ENCODE data around the gene BIRC6. TPM values are rescaled to one million over a fixed set of nuclear protein-coding genes. Genes with fewer than 3 reads are reported as not detected.

BIRC6 gene
- polyA plus RNA-seq, 2 donors, result 10.8 to 16.2 TPM

- Histone ChIP-seq H3K27ac (ENCODE audit: low read depth in 2 of 2, low read length in 1 of 2) (no peak overlapping the region), H3K36me3 (ENCODE audit: control insufficient read depth in 2 of 2, insufficient read depth in 2 of 2, low read length in 1 of 2) (peaks cover 0 to 5% of the 10 kb centered on the region in 2 donors), H3K27me3 (ENCODE audit: control insufficient read depth in 1 of 2, insufficient read depth in 2 of 2, low read length in 2 of 2) (no peaks in the 10 kb centered on the region), H3K4me1 (ENCODE audit: control insufficient read depth in 2 of 2, insufficient read depth in 2 of 2, low read length in 1 of 2) (no peaks in the 10 kb centered on the region), H3K4me3 (ENCODE audit: low read depth in 1 of 2, low read length in 2 of 2) (no peak overlapping the region), H3K9me3 (ENCODE audit: control insufficient read depth in 2 of 2, insufficient read depth in 1 of 2, low read depth in 1 of 2, low read length in 1 of 2) (no peaks in the 10 kb centered on the region)
These were observed 45.3 kb downstream of the BIRC6 start for GRCh38 chr2:32402091-32402490.

GRCh38 chr2:32403782-32404181, 47.0 kb downstream of the BIRC6 start:
- Histone ChIP-seq H3K9me3 (ENCODE audit: control insufficient read depth in 2 of 2, insufficient read depth in 1 of 2, low read depth in 1 of 2, low read length in 1 of 2) (no peaks in the 10 kb centered on the region), H3K4me1 (ENCODE audit: control insufficient read depth in 2 of 2, insufficient read depth in 2 of 2, low read length in 1 of 2) (no peaks in the 10 kb centered on the region), H3K36me3 (ENCODE audit: control insufficient read depth in 2 of 2, insufficient read depth in 2 of 2, low read length in 1 of 2) (peaks cover 0 to 2% of the 10 kb centered on the region in 2 donors), H3K27me3 (ENCODE audit: control insufficient read depth in 1 of 2, insufficient read depth in 2 of 2, low read length in 2 of 2) (no peaks in the 10 kb centered on the region), H3K4me3 (ENCODE audit: low read depth in 1 of 2, low read length in 2 of 2) (no peak overlapping the region), H3K27ac (ENCODE audit: low read depth in 2 of 2, low read length in 1 of 2) (no peak overlapping the region)
- 91% methylated on average over 5 of the region's 5 CpGs for WGBS, 2 donors

GRCh38 chr2:32404691-32405090, 47.9 kb downstream of the BIRC6 start:
- 95 to 97% methylated on average over 3 of the region's 3 CpGs for WGBS, 2 donors
- Histone ChIP-seq H3K27ac (ENCODE audit: low read depth in 2 of 2, low read length in 1 of 2) (no peak overlapping the region), H3K4me1 (ENCODE audit: control insufficient read depth in 2 of 2, insufficient read depth in 2 of 2, low read length in 1 of 2) (no peaks in the 10 kb centered on the region), H3K27me3 (ENCODE audit: control insufficient read depth in 1 of 2, insufficient read depth in 2 of 2, low read length in 2 of 2) (no peaks in the 10 kb centered on the region), H3K4me3 (ENCODE audit: low read depth in 1 of 2, low read length in 2 of 2) (no peak overlapping the region), H3K9me3 (ENCODE audit: control insufficient read depth in 2 of 2, insufficient read depth in 1 of 2, low read depth in 1 of 2, low read length in 1 of 2) (no peaks in the 10 kb centered on the region), H3K36me3 (ENCODE audit: control insufficient read depth in 2 of 2, insufficient read depth in 2 of 2, low read length in 1 of 2) (peaks cover 0 to 2% of the 10 kb centered on the region in 2 donors)

- Histone ChIP-seq H3K36me3 (ENCODE audit: control insufficient read depth in 2 of 2, insufficient read depth in 2 of 2, low read length in 1 of 2) (peaks cover 2 to 3% of the 10 kb centered on the region in 2 donors), H3K9me3 (ENCODE audit: control insufficient read depth in 2 of 2, insufficient read depth in 1 of 2, low read depth in 1 of 2, low read length in 1 of 2) (no peaks in the 10 kb centered on the region), H3K27me3 (ENCODE audit: control insufficient read depth in 1 of 2, insufficient read depth in 2 of 2, low read length in 2 of 2) (no peaks in the 10 kb centered on the region), H3K4me3 (ENCODE audit: low read depth in 1 of 2, low read length in 2 of 2) (no peak overlapping the region), H3K4me1 (ENCODE audit: control insufficient read depth in 2 of 2, insufficient read depth in 2 of 2, low read length in 1 of 2) (no peaks in the 10 kb centered on the region), H3K27ac (ENCODE audit: low read depth in 2 of 2, low read length in 1 of 2) (no peak overlapping the region)
- WGBS, 2 donors, result 84 to 95% methylated on average over 1 of the region's 1 CpG
These were observed 59.7 kb downstream of the BIRC6 start for GRCh38 chr2:32416519-32416918.

GRCh38 chr2:32417659-32418058, 60.8 kb downstream of the BIRC6 start:
- H3K4me1 ChIP-seq (ENCODE audit: control insufficient read depth in 2 of 2, insufficient read depth in 2 of 2, low read length in 1 of 2), result no peaks in the 10 kb centered on the region
- no peaks in the 10 kb centered on the region for H3K9me3 ChIP-seq (ENCODE audit: control insufficient read depth in 2 of 2, insufficient read depth in 1 of 2, low read depth in 1 of 2, low read length in 1 of 2)
- H3K4me3 ChIP-seq (ENCODE audit: low read depth in 1 of 2, low read length in 2 of 2), result no peak overlapping the region
- H3K27ac ChIP-seq (ENCODE audit: low read depth in 2 of 2, low read length in 1 of 2), result no peak overlapping the region
- WGBS, 2 donors, result 97 to 98% methylated on average over 10 of the region's 10 CpGs
- H3K36me3 ChIP-seq (ENCODE audit: control insufficient read depth in 2 of 2, insufficient read depth in 2 of 2, low read length in 1 of 2), result peaks cover 2 to 3% of the 10 kb centered on the region in 2 donors
- no peaks in the 10 kb centered on the region for H3K27me3 ChIP-seq (ENCODE audit: control insufficient read depth in 1 of 2, insufficient read depth in 2 of 2, low read length in 2 of 2)

GRCh38 chr2:32418778-32419177, 62.0 kb downstream of the BIRC6 start:
- WGBS, 2 donors, result 84 to 90% methylated on average over 5 of the region's 5 CpGs
- no peaks in the 10 kb centered on the region for H3K27me3 ChIP-seq (ENCODE audit: control insufficient read depth in 1 of 2, insufficient read depth in 2 of 2, low read length in 2 of 2)
- H3K9me3 ChIP-seq (ENCODE audit: control insufficient read depth in 2 of 2, insufficient read depth in 1 of 2, low read depth in 1 of 2, low read length in 1 of 2), result no peaks in the 10 kb centered on the region
- H3K27ac ChIP-seq (ENCODE audit: low read depth in 2 of 2, low read length in 1 of 2), result no peak overlapping the region
- no peaks in the 10 kb centered on the region for H3K4me1 ChIP-seq (ENCODE audit: control insufficient read depth in 2 of 2, insufficient read depth in 2 of 2, low read length in 1 of 2)
- no peak overlapping the region for H3K4me3 ChIP-seq (ENCODE audit: low read depth in 1 of 2, low read length in 2 of 2)
- peaks cover 2 to 3% of the 10 kb centered on the region in 2 donors for H3K36me3 ChIP-seq (ENCODE audit: control insufficient read depth in 2 of 2, insufficient read depth in 2 of 2, low read length in 1 of 2)

- no peaks in the 10 kb centered on the region for H3K9me3 ChIP-seq (ENCODE audit: control insufficient read depth in 2 of 2, insufficient read depth in 1 of 2, low read depth in 1 of 2, low read length in 1 of 2)
- H3K27ac ChIP-seq (ENCODE audit: low read depth in 2 of 2, low read length in 1 of 2), result no peak overlapping the region
- peaks cover 0 to 4% of the 10 kb centered on the region in 2 donors for H3K4me1 ChIP-seq (ENCODE audit: control insufficient read depth in 2 of 2, insufficient read depth in 2 of 2, low read length in 1 of 2)
- H3K36me3 ChIP-seq (ENCODE audit: control insufficient read depth in 2 of 2, insufficient read depth in 2 of 2, low read length in 1 of 2), result peaks cover under 1% of the 10 kb centered on the region in 2 donors
- H3K27me3 ChIP-seq (ENCODE audit: control insufficient read depth in 1 of 2, insufficient read depth in 2 of 2, low read length in 2 of 2), result no peaks in the 10 kb centered on the region
- no peak overlapping the region for H3K4me3 ChIP-seq (ENCODE audit: low read depth in 1 of 2, low read length in 2 of 2)
- WGBS, 2 donors, result 92 to 100% methylated on average over 1 of the region's 1 CpG
These were observed 65.3 kb downstream of the BIRC6 start for GRCh38 chr2:32422133-32422532.

GRCh38 chr2:32423536-32423935, 66.7 kb downstream of the BIRC6 start:
- Histone ChIP-seq H3K4me1 (ENCODE audit: control insufficient read depth in 2 of 2, insufficient read depth in 2 of 2, low read length in 1 of 2) (peaks cover 0 to 4% of the 10 kb centered on the region in 2 donors), H3K27ac (ENCODE audit: low read depth in 2 of 2, low read length in 1 of 2) (no peak overlapping the region), H3K36me3 (ENCODE audit: control insufficient read depth in 2 of 2, insufficient read depth in 2 of 2, low read length in 1 of 2) (no peaks in the 10 kb centered on the region), H3K27me3 (ENCODE audit: control insufficient read depth in 1 of 2, insufficient read depth in 2 of 2, low read length in 2 of 2) (no peaks in the 10 kb centered on the region), H3K4me3 (ENCODE audit: low read depth in 1 of 2, low read length in 2 of 2) (no peak overlapping the region), H3K9me3 (ENCODE audit: control insufficient read depth in 2 of 2, insufficient read depth in 1 of 2, low read depth in 1 of 2, low read length in 1 of 2) (no peaks in the 10 kb centered on the region)

GRCh38 chr2:32424739-32425138, 67.9 kb downstream of the BIRC6 start:
- no peak overlapping the region for H3K27ac ChIP-seq (ENCODE audit: low read depth in 2 of 2, low read length in 1 of 2)
- no peaks in the 10 kb centered on the region for H3K9me3 ChIP-seq (ENCODE audit: control insufficient read depth in 2 of 2, insufficient read depth in 1 of 2, low read depth in 1 of 2, low read length in 1 of 2)
- H3K4me3 ChIP-seq (ENCODE audit: low read depth in 1 of 2, low read length in 2 of 2), result no peak overlapping the region
- peaks cover 0 to 4% of the 10 kb centered on the region in 2 donors for H3K4me1 ChIP-seq (ENCODE audit: control insufficient read depth in 2 of 2, insufficient read depth in 2 of 2, low read length in 1 of 2)
- H3K36me3 ChIP-seq (ENCODE audit: control insufficient read depth in 2 of 2, insufficient read depth in 2 of 2, low read length in 1 of 2), result no peaks in the 10 kb centered on the region
- no peaks in the 10 kb centered on the region for H3K27me3 ChIP-seq (ENCODE audit: control insufficient read depth in 1 of 2, insufficient read depth in 2 of 2, low read length in 2 of 2)
- 92 to 94% methylated on average over 5 of the region's 5 CpGs for WGBS, 2 donors

- H3K4me3 ChIP-seq (ENCODE audit: low read depth in 1 of 2, low read length in 2 of 2), result no peak overlapping the region
- 79 to 85% methylated on average over 2 of the region's 2 CpGs for WGBS, 2 donors
- H3K9me3 ChIP-seq (ENCODE audit: control insufficient read depth in 2 of 2, insufficient read depth in 1 of 2, low read depth in 1 of 2, low read length in 1 of 2), result no peaks in the 10 kb centered on the region
- H3K4me1 ChIP-seq (ENCODE audit: control insufficient read depth in 2 of 2, insufficient read depth in 2 of 2, low read length in 1 of 2), result peaks cover 0 to 4% of the 10 kb centered on the region in 2 donors
- H3K27ac ChIP-seq (ENCODE audit: low read depth in 2 of 2, low read length in 1 of 2), result no peak overlapping the region
- no peaks in the 10 kb centered on the region for H3K36me3 ChIP-seq (ENCODE audit: control insufficient read depth in 2 of 2, insufficient read depth in 2 of 2, low read length in 1 of 2)
- H3K27me3 ChIP-seq (ENCODE audit: control insufficient read depth in 1 of 2, insufficient read depth in 2 of 2, low read length in 2 of 2), result no peaks in the 10 kb centered on the region
These were observed 68.9 kb downstream of the BIRC6 start for GRCh38 chr2:32425719-32426141.
